ENCODE results near the gene ODC1. TPM values are rescaled to one million over a fixed set of nuclear protein-coding genes. Genes with fewer than 3 reads are reported as not detected.
"Not testable (repeated sequence)": the region's sequence is repeated elsewhere in the genome, so short reads cannot be mapped to it uniquely, and the experiment has no call there.

ODC1 gene
- total RNA-seq, 1 donor from 2014 or later, result 111 TPM

DNA sequence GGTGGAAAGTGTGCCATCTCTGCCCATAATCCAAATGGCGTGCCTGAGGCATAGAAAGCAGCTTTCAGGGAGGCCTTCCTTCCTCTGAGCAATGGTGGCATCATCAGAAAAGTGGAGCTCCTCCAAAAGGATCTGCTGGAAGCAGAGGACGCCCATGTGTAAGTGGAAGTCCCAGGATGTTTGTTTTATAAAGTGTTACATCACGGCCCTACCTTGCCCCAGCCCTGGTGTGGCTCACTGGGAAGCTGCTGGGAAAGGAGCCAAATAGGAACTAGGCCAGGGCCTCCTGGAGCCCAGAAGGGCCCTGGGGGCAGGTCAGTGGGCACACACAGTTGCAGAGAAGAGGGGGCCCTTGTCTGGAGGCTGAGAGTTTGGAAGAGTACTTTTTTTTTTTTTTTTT, 4.2 kb upstream of the ODC1 start:
- DNase-seq, result peak; percentile 33

GRCh38 chr2:10451819-10452218, 3.7 kb upstream of the ODC1 start:
- DNase-seq, result no peak

DNA sequence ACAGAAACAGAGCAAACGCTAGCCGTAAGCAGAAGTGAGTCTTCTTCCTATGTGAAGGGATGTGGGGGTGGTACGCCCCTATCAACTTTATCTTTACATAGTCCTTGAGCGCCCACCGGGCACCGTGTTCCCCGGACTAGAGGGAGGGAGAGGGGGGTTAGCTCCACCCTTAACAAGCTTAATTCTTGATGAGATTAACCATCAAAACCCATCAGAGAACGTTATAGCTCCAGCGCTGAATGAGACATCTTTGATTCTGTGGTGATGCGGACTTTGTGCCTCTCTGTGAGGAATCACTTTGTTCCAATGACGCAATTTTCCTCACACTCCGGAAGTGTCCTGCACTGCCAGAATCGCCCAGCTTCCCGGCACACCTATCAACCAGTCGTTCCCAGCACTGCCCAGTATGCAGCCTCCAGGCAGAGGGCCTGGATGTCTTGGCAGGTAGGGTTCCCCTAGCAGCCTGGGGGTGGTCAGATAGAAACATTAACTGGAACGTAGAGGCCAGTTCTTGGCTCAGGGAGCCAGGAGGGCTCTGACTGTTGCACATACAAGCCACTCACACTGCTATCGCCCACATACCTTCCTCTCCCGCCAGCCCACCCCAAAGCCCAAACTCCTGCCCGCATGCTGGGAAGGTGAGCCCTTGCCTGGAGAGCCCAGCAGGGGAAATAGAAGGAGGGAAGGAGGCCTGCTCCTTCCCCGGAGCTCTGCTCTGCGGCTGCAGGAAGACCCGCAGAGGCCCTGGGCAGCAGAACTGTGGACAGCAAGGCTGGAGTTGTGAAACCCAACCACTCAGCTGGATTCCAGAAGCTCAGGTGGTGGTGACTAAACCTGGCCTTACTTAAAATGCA, 1.9 kb upstream of the ODC1 start:
- peak; percentile 63 for DNase-seq

DNA sequence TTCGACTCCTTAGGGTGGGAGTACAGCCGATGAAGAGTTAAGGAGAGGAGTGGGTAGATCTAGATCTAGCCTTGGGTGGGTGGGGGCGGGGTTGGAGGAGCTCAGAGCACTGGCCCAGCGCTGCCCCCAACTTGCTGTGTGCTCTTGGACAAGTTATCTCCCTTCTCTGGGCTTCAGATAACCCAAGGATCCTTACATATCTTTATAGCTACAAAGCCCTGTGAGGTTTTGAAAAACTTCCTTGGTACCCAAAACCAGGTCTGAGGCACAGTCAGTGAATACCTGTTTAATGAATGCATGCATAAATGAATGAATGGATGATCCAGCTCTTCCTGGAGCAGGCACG, 1.3 kb upstream of the ODC1 start:
- DNase-seq, result no peak

GRCh38 chr2:10448576-10449485, 704 bp upstream of the ODC1 start:
- no peak for DNase-seq

DNA sequence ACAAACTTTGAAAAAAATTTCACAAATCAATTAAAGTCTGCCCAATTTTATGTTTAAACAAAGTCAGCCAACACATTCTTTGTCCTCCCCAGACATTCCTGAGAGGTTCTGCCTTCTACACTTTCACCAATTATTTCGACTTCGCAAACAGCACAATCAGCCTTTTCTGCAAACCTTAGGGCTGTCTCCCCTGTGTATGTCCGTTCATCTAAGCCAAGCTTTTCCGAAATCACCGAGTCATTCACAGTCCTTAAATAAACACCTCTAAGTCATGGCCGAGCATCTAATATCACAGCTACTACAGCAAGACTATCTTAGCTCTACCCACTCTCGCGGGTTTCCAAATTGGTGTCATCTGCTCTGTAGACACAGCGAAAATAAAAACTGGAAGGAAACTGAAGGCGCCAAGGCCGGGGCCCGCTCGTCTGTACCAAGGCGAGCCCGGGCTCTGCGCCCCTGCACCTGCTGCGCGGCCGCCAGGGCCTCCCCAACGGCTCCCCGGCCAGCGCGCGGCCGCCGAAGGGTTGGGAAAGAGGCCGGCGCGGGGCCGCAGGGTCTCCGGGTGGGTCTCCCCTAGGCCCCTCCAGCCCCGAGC, 730 bp downstream of the ODC1 start:
- DNase-seq, result peak; percentile 65

GRCh38 chr2:10446631-10447030, 1.5 kb downstream of the ODC1 start:
- no peak for DNase-seq

DNA sequence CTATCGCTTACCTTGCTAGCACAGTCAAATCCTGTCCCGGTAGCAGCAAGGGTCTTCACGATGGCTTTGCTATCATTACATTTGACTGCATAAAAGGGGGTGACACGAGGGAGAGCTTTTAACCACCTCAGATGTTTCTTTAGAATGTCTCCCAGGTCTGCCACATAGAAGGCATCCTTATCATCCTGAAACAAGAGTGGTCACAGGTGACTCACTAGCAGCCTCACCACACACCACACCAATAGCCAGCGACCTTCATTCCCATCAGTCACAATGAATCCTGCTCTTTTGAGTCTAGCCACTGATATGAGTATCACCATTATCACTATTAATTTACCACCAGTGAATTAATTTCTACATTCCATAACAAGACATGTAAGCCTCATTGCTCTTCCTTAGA, 3.7 kb downstream of the ODC1 start:
- DNase-seq, result no peak

GRCh38 chr2:10442469-10443126, 5.5 kb downstream of the ODC1 start:
- DNase-seq, result not testable (repeated sequence)

DNA sequence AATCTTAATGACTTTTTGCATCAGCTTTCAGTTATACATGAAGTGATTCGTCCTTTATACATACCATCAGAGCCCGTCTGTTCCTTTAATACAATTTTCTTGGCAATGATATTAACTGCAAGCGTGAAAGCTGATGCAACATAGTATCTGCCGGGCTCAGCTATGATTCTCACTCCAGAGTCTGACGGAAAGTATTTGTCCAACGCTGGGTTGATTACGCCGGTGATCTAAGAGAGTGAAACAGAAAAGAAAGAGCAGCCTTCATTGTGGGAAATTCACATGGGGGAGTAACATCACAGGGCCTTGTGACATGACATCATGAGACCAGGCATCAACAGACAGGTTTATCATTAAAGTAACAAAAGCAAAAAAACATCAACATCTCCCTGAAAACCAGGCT, 6.2 kb downstream of the ODC1 start:
- DNase-seq, result no peak

GRCh38 chr2:10440736-10441135, 7.4 kb downstream of the ODC1 start:
- DNase-seq, result peak; percentile 71

- no peak for DNase-seq
Measured at GRCh38 chr2:10439971-10440370, 8.2 kb downstream of the ODC1 start.

- no peak for DNase-seq
Measured at GRCh38 chr2:10439185-10439879, 8.8 kb downstream of the ODC1 start.

- DNase-seq, result no peak
Measured at GRCh38 chr2:10438688-10439087, 9.4 kb downstream of the ODC1 start.

DNA sequence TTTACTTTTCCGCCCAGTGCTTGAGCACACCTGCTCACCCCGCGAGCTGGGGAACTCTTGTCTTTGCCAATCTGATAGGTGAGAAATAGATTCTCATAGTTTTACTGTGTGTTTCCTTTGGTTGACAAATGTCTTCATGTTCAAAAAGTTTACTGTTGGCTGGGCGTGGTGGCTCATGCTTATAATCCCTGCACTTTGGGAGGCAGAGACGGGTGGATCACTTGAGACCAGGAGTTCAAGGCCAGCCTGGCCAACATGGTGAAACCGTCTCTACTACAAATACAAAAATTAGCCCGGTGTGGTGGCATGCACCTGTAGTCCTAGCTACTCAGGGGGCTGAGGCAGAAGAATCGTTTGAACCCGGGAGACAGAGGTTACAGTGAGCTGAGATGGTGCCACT, 10.3 kb downstream of the ODC1 start:
- DNase-seq, result no peak

GRCh38 chr2:10436583-10437110, 11.5 kb downstream of the ODC1 start:
- DNase-seq, result no peak

DNA sequence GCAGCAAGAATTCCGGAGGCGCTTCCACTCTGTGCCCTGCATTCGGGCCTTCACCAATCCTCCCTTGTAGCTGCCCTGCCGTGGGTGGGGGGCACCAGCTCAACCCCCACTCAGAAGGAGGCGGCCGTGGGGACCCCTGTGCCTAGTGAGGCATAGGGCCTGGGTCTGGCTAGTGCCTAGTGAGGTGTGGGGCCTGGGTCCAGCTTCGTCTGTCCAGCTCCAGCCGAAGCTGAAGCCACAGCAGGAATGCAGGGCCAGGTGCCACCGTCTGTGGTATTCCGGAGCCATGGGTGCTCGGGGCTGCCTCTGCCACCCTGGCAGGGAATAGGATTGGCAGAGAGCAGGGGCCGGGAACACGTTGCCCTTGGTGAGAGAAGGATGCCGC, 12.3 kb downstream of the ODC1 start:
- DNase-seq, result no peak

GRCh38 chr2:10434886-10435819, 13.0 kb downstream of the ODC1 start:
- DNase-seq, result peak; percentile 88

DNA sequence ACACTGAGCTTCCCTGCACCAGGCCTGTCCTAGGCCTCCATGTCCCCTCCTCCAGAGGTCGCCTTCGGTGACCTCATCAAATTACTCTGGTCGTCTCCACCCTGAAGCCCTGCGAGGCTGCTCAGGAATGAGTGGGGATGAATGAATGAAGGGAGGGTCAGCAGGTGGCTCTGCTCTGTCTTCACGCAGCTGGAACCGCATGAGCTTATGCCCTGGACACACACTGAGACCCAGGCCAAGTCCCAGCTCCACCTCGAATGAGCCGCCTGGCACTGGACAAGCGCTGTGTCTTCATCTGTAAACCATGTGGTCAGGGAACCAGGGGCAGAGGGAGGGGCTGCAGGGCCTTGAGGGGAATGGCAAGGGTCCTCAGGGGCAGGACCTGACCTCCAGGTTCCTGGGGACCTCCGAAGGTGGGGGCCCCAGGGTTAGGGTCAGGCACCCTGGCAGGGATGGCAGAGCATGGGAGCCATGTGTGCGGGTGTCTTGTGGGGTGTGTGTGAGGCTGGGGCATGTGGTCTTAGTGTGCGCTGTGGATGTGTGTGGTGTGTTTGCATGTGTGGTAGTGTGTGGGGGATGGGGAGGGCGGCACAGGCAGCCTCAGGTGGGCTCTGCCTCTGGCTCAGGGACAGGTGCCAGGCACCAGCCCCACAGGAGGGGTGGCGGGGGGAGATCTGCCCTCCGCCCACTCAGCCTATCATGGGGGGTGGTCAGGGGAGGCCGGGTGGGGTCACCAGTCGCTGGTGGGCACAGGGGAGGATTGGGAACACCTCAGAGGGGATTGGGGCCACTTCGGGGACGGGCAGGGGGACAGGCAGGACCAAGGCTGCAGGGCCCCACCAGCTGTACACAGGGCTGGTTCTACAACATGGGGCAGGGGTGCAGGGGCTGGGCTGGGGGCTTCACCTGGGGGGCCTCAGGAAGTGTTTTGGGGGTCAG, 13.9 kb downstream of the ODC1 start:
- DNase-seq, result no peak

All from dermis blood vessel endothelial cell (primary cell).